Mucosa of descending colon (tissue), 3 donors: ENCODE results near the gene FUT9. TPM values are rescaled to one million over a fixed set of nuclear protein-coding genes. Genes with fewer than 3 reads are reported as not detected.

ENCODE experiments used
- ATAC-seq: fragments of 200-7000 bp; cut with Tn5 transposase; one replicate; pipeline ENCODE4 v1.9.1; 2020; ENCODE audit warnings: mild to moderate bottlenecking, moderate library complexity
- DNase-seq, 3 donors: peaks; one replicate each; pipeline ENCODE4 v3.0.0-alpha.2; 2020
- H3K36me3 ChIP-seq: fragments of 200-600 bp; one replicate; pipeline ENCODE4 v1.8.0; 2021; ENCODE audit warnings: low read depth, mild to moderate bottlenecking
- H3K4me1 ChIP-seq: fragments of 200-600 bp; one replicate; pipeline ENCODE4 v1.8.0; 2021; ENCODE audit warnings: low read depth, mild to moderate bottlenecking
- H3K4me3 ChIP-seq: fragments of 200-600 bp; one replicate; pipeline ENCODE4 v1.8.0; 2021; ENCODE audit warnings: mild to moderate bottlenecking
- H3K9me3 ChIP-seq: fragments of 200-600 bp; one replicate; pipeline ENCODE4 v1.8.0; 2021; ENCODE audit warnings: mild to moderate bottlenecking
- CTCF ChIP-seq: fragments of 200-600 bp; IDR thresholded peaks from one replicate; pipeline ENCODE4 v1.8.0; 2022; ENCODE audit warnings: antibody characterized with exemption, mild to moderate bottlenecking
- intact Hi-C, 2 donors: fragments of 100-400 bp; cut with DNase I in 1 of 2; cut with micrococcal nuclease in 1 of 2; formaldehyde crosslinking; loops; one replicate each; pipeline versions ENCODE4 v1.11.0 to v1.11.1; 2022; cut with DNase I, micrococcal nuclease
- total RNA-seq, 3 donors: library from RNA; stranded (reverse); fragmentation: NEBNext Ultra II Directional in 2 of 3; extraction: Animal tissue kit (Norgen Biotek cat#: 25700) in 2 of 3; gene quantifications; one replicate each; pipeline versions ENCODE4 v1.2.1 to v1.2.4, GENCODE V29; 2021 to 2023
- donor health status: DM: no; HTN: no; CAD: no; lungs with moderate emphysema.
- donor health status: DM: no; HTN: no; CAD: no.
- donor health status: DM: no; HTN: yes; CAD: no.

FUT9 gene
- total RNA-seq, 3 donors from 2014 or later: 0.02 to 0.09 TPM; not detected in 1

- ATAC-seq (no peak), DNase-seq (no peak)
- Histone ChIP-seq H3K4me3 (no peak overlapping the region), H3K36me3 (no peaks in the 10 kb centered on the region), H3K9me3 (no peaks in the 10 kb centered on the region), H3K4me1 (no peaks in the 10 kb centered on the region)
- intact Hi-C loops: no loop called here
- TF ChIP-seq CTCF: no peak
These were observed 181.5 kb downstream of the FUT9 start for GRCh38 chr6:96197241-96197640.

DNA sequence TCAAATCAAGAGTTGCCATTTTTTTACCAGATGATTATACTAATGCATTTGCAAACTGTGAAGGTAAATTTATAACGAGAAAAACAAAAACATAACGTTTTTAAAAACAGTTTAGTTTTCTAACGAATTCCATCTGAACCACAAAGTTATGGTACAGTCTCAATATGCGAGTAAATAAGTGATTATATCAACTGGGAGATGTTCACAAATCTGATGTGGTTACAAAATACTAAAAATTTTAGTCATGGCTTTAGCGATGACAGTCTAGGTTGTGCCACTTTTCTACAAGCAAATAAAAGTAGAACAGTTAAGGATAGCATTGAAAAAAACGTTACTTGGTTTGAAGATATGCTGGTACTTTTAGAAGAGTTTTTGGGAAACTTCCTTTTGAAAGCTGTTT is 186.8 kb downstream of the FUT9 start:
- Histone ChIP-seq H3K4me1 (no peaks in the 10 kb centered on the region), H3K36me3 (no peaks in the 10 kb centered on the region), H3K9me3 (no peaks in the 10 kb centered on the region), H3K4me3 (no peak overlapping the region)
- no peak for TF ChIP-seq CTCF
- DNase-seq (no peak), ATAC-seq (no peak)
- intact Hi-C loops: no loop called here

DNA sequence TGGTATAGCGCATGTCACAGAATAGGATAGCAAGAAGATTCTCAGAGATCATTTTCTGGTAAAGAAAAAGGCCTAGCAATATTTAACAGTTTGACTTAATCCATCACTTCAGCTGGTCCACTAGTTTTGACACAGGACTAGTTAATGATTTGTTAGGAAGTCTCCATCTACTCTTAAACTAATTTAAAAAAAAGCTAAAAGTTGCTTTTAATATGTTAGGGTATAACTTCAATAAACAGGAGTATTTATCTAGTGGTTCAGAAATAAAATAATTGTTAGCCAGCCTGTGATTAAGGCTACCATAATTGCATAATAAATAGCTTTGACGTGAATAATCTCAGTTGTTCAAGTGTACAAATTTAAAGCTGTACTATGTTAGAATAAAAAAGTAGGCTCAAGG is 195.6 kb downstream of the FUT9 start:
- no peaks in the 10 kb centered on the region for H3K36me3 ChIP-seq
- TF ChIP-seq CTCF: no peak
- intact Hi-C loops: no loop called here
- DNase-seq (no peak), ATAC-seq (no peak)
- no peaks in the 10 kb centered on the region for H3K4me1 ChIP-seq
- H3K4me3 ChIP-seq: no peak overlapping the region
- H3K9me3 ChIP-seq: no peaks in the 10 kb centered on the region

DNA sequence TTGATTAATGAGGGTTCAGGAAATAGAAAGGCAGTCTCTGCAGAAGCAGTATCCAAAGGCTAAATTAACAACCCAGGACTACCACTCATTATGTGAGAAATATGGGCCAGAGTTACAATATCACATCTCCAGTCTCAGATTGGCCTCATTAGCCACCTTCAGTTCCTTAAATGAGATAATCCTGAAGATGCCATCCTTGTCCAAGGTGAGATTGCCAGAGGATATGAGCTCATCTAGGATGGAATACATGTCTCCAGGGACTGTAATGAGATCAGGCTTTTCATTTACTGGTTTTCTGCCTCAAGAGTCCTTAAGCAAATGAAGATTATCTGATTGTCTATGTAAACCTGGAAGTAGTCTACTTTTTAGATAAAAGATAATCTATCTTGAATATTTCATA is 196.3 kb downstream of the FUT9 start:
- ATAC-seq: no peak
- Histone ChIP-seq H3K4me1 (no peaks in the 10 kb centered on the region), H3K4me3 (no peak overlapping the region), H3K9me3 (no peaks in the 10 kb centered on the region), H3K36me3 (no peaks in the 10 kb centered on the region)
- no peak for DNase-seq
- TF ChIP-seq CTCF: no peak
- intact Hi-C loops: no loop called here

GRCh38 chr6:96213784-96214183 is 198.0 kb downstream of the FUT9 start:
- TF ChIP-seq CTCF: no peak
- Histone ChIP-seq H3K36me3 (no peaks in the 10 kb centered on the region), H3K9me3 (no peaks in the 10 kb centered on the region), H3K4me3 (no peak overlapping the region), H3K4me1 (no peaks in the 10 kb centered on the region)
- DNase-seq (no peak), ATAC-seq (no peak)
- intact Hi-C loops: no loop called here

GRCh38 chr6:96223695-96224094 is 207.9 kb downstream of the FUT9 start:
- intact Hi-C loops: no loop called here
- H3K36me3 ChIP-seq: no peaks in the 10 kb centered on the region
- no peak overlapping the region for H3K4me3 ChIP-seq
- no peak for ATAC-seq
- H3K9me3 ChIP-seq: no peaks in the 10 kb centered on the region
- TF ChIP-seq CTCF: no peak
- no peaks in the 10 kb centered on the region for H3K4me1 ChIP-seq
- DNase-seq: no peak
